Measurements from ENCODE around the gene PLA2G4A. TPM values are rescaled to one million over a fixed set of nuclear protein-coding genes. Genes with fewer than 3 reads are reported as not detected.

Gene PLA2G4A
- total RNA-seq, 1 donor, result 12.3 TPM

GRCh38 chr1:186793582-186793927 is 35.2 kb upstream of the PLA2G4A start:
- TF ChIP-seq, protein P1, sequence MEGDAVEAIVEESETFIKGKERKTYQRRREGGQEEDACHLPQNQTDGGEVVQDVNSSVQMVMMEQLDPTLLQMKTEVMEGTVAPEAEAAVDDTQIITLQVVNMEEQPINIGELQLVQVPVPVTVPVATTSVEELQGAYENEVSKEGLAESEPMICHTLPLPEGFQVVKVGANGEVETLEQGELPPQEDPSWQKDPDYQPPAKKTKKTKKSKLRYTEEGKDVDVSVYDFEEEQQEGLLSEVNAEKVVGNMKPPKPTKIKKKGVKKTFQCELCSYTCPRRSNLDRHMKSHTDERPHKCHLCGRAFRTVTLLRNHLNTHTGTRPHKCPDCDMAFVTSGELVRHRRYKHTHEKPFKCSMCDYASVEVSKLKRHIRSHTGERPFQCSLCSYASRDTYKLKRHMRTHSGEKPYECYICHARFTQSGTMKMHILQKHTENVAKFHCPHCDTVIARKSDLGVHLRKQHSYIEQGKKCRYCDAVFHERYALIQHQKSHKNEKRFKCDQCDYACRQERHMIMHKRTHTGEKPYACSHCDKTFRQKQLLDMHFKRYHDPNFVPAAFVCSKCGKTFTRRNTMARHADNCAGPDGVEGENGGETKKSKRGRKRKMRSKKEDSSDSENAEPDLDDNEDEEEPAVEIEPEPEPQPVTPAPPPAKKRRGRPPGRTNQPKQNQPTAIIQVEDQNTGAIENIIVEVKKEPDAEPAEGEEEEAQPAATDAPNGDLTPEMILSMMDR (IDR thresholded peaks at IDR 0.05; ENCODE audit: extremely low read depth, low read depth, low read length), result no peak
- no peak for DNase-seq (ENCODE audit: insufficient read length, low spot score, missing footprints)
- H3K36me3 ChIP-seq (ENCODE audit: insufficient read depth, low read length), result no peaks in the 10 kb centered on the region

GRCh38 chr1:186798960-186799688 is 29.6 kb upstream of the PLA2G4A start:
- no peak overlapping the region for H3K4me2 ChIP-seq (ENCODE audit: insufficient read depth, low read length)
- no peaks in the 10 kb centered on the region for H3K79me2 ChIP-seq (ENCODE audit: insufficient read depth, low read length)
- no peak overlapping the region for H3K27ac ChIP-seq (ENCODE audit: low read depth, low read length)
- no peak for DNase-seq (ENCODE audit: insufficient read length, low spot score, missing footprints)
- TF ChIP-seq, protein P1 (IDR thresholded peaks at IDR 0.05; ENCODE audit: extremely low read depth, low read depth, low read length), result no peak
- no peaks in the 10 kb centered on the region for H3K9me3 ChIP-seq (ENCODE audit: low read depth, low read length)
- H3K4me1 ChIP-seq (ENCODE audit: insufficient read depth, low read length), result no peaks in the 10 kb centered on the region
- no peaks in the 10 kb centered on the region for H3K27me3 ChIP-seq (ENCODE audit: insufficient read depth, low read length)
- no peaks in the 10 kb centered on the region for H4K20me1 ChIP-seq (ENCODE audit: insufficient read depth, low read length)
- no peak overlapping the region for H2AFZ ChIP-seq (ENCODE audit: low read length)
- H3K36me3 ChIP-seq (ENCODE audit: insufficient read depth, low read length), result no peaks in the 10 kb centered on the region
- no peak overlapping the region for H3K4me3 ChIP-seq (ENCODE audit: insufficient read depth, low read length)

More at GRCh38 chr1:186793582-186793927, 35.2 kb upstream of the PLA2G4A start:
- no peak overlapping the region for H2AFZ ChIP-seq (ENCODE audit: low read length)
- H3K4me1 ChIP-seq (ENCODE audit: insufficient read depth, low read length), result no peaks in the 10 kb centered on the region
- no peaks in the 10 kb centered on the region for H3K79me2 ChIP-seq (ENCODE audit: insufficient read depth, low read length)
- H3K27ac ChIP-seq (ENCODE audit: low read depth, low read length), result peak overlapping the region; percentile 31
- no peaks in the 10 kb centered on the region for H4K20me1 ChIP-seq (ENCODE audit: insufficient read depth, low read length)
- H3K4me3 ChIP-seq (ENCODE audit: insufficient read depth, low read length), result no peak overlapping the region
- no peaks in the 10 kb centered on the region for H3K27me3 ChIP-seq (ENCODE audit: insufficient read depth, low read length)
- H3K9me3 ChIP-seq (ENCODE audit: low read depth, low read length), result no peaks in the 10 kb centered on the region
- no peak overlapping the region for H3K4me2 ChIP-seq (ENCODE audit: insufficient read depth, low read length)

DNA sequence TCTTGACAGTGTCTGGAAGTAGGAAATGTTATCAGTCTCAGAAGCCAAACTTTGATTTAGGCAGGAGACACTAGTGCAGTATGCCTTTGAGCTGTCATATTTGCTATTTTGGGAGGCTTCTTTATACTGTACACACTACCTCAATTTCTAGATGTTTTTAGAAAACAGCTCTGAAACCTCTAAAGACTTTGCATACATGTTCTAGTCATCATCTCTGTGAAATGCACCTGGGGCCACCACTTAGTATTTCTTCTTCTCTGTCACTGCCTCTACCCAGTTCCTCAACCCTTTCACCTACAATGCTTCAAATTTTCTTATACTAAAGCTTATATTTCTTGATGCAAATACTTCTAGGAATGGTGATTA is 29.1 kb upstream of the PLA2G4A start:
- Histone ChIP-seq H3K27me3 (ENCODE audit: insufficient read depth, low read length) (no peaks in the 10 kb centered on the region), H2AFZ (ENCODE audit: low read length) (no peak overlapping the region), H3K36me3 (ENCODE audit: insufficient read depth, low read length) (no peaks in the 10 kb centered on the region), H3K4me3 (ENCODE audit: insufficient read depth, low read length) (no peak overlapping the region), H3K27ac (ENCODE audit: low read depth, low read length) (no peak overlapping the region), H3K4me1 (ENCODE audit: insufficient read depth, low read length) (no peaks in the 10 kb centered on the region), H3K9me3 (ENCODE audit: low read depth, low read length) (no peaks in the 10 kb centered on the region), H4K20me1 (ENCODE audit: insufficient read depth, low read length) (no peaks in the 10 kb centered on the region), H3K4me2 (ENCODE audit: insufficient read depth, low read length) (no peak overlapping the region), H3K79me2 (ENCODE audit: insufficient read depth, low read length) (no peaks in the 10 kb centered on the region)
- TF ChIP-seq, protein P1 (IDR thresholded peaks at IDR 0.05; ENCODE audit: extremely low read depth, low read depth, low read length), result no peak
- DNase-seq (ENCODE audit: insufficient read length, low spot score, missing footprints), result no peak

DNA sequence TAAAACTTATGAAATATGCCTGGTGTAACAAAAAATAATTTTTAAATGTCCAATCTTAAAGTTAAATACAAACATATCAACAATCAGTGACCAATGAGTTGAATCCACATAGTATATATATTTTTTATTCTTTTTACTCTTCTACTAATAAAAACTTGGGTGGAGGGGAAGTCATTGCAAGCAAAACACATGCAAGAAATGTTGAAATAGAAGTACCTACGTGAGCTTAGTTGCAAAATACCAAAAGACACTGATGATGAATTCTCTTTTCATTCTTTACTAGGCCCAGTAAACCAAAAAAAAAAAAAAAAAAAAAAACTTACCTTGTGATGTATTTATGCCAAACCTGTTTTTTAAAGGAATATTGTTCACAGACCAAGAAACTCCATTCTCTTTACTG is 26.4 kb upstream of the PLA2G4A start:
- TF ChIP-seq, protein P1 (IDR thresholded peaks at IDR 0.05; ENCODE audit: extremely low read depth, low read depth, low read length), result no peak
- DNase-seq (ENCODE audit: insufficient read length, low spot score, missing footprints), result no peak
- H4K20me1 ChIP-seq (ENCODE audit: insufficient read depth, low read length), result no peaks in the 10 kb centered on the region

More for the DNA sequence above, 26.4 kb upstream of the PLA2G4A start:
- no peaks in the 10 kb centered on the region for H3K36me3 ChIP-seq (ENCODE audit: insufficient read depth, low read length)
- H3K4me1 ChIP-seq (ENCODE audit: insufficient read depth, low read length), result peaks cover 3% of the 10 kb centered on the region
- no peak overlapping the region for H3K4me2 ChIP-seq (ENCODE audit: insufficient read depth, low read length)
- no peaks in the 10 kb centered on the region for H3K9me3 ChIP-seq (ENCODE audit: low read depth, low read length)
- H3K27me3 ChIP-seq (ENCODE audit: insufficient read depth, low read length), result no peaks in the 10 kb centered on the region
- H3K79me2 ChIP-seq (ENCODE audit: insufficient read depth, low read length), result no peaks in the 10 kb centered on the region
- H2AFZ ChIP-seq (ENCODE audit: low read length), result no peak overlapping the region
- H3K27ac ChIP-seq (ENCODE audit: low read depth, low read length), result no peak overlapping the region
- no peak overlapping the region for H3K4me3 ChIP-seq (ENCODE audit: insufficient read depth, low read length)

Data from osteoblast (primary cell).